HG02970 (cell line): ENCODE measurements around the gene ZC4H2.
"Not testable (repeated sequence)": the region's sequence is repeated elsewhere in the genome, so short reads cannot be mapped to it uniquely, and the experiment has no call there.

Source experiments
- ATAC-seq: cut with Tn5 transposase; IDR thresholded peaks from one replicate; pipeline ENCODE4 v1.9.1; 2021; ENCODE audit warnings: mild to moderate bottlenecking, moderate library complexity, moderate number of reproducible peaks; ENCODE audit not compliant: unreplicated experiment, low FRiP score

Gene ZC4H2

GRCh38 chrX:64975989-64976672 lies at the start of gene ZC4H2:
Gene ZC4H2, minus strand, starts transcription at chrX:64976450. Its CDS starts 73 bp downstream, at chrX:64976377.
- peak; percentile 99 for ATAC-seq

- no peak for ATAC-seq
Observed at GRCh38 chrX:65017451-65017850, 41.2 kb upstream of the ZC4H2 start.

GRCh38 chrX:65014230-65014629 lies 38.0 kb upstream of the ZC4H2 start:
- no peak for ATAC-seq

- ATAC-seq, result no peak
Observed at GRCh38 chrX:65009459-65009858, 33.2 kb upstream of the ZC4H2 start.

GRCh38 chrX:65002208-65002607 lies 26.0 kb upstream of the ZC4H2 start:
- ATAC-seq, result not testable (repeated sequence)

- ATAC-seq, result no peak
Observed at GRCh38 chrX:64996805-64997204, 20.6 kb upstream of the ZC4H2 start.

- ATAC-seq, result no peak
Observed at GRCh38 chrX:64994131-64994798, 18.0 kb upstream of the ZC4H2 start.

GRCh38 chrX:64977830-64978229 lies 1.6 kb upstream of the ZC4H2 start:
- ATAC-seq, result no peak

- ATAC-seq, result no peak
Observed at GRCh38 chrX:64977051-64977450, 801 bp upstream of the ZC4H2 start.

- peak; percentile 21 for ATAC-seq
Observed at GRCh38 chrX:64976673-64977040, 407 bp upstream of the ZC4H2 start.

GRCh38 chrX:64975491-64975890 lies 759 bp downstream of the ZC4H2 start:
- ATAC-seq, result peak; percentile 15

- no peak for ATAC-seq
Observed at GRCh38 chrX:64925480-64925879, 50.8 kb downstream of the ZC4H2 start.

- ATAC-seq, result no peak
Observed at GRCh38 chrX:64908121-64908520, 68.1 kb downstream of the ZC4H2 start.

- ATAC-seq, result no peak
Observed at GRCh38 chrX:64894454-64895038, 81.7 kb downstream of the ZC4H2 start.

- no peak for ATAC-seq
Observed at GRCh38 chrX:64885850-64886249, 90.4 kb downstream of the ZC4H2 start.

- ATAC-seq, result not testable (repeated sequence)
Observed at GRCh38 chrX:64878709-64879108, 97.5 kb downstream of the ZC4H2 start.

GRCh38 chrX:64867217-64867616 lies 109.0 kb downstream of the ZC4H2 start:
- no peak for ATAC-seq
